ENCODE measurements around the gene KDM4C.
A peak's percentile ranks its signal among the peaks of the same experiment; 100 is the strongest.

The KDM4C gene

GRCh38 chr9:6923086-6923485, 165.3 kb downstream of the KDM4C start:
- TF ChIP-seq CTCF (IDR thresholded peaks at IDR 0.05) = no peak
- no peak overlapping the region for H3K4me3 Mint-ChIP-seq
- H3K27me3 Mint-ChIP-seq (ENCODE audit: low read depth, poor library complexity) = no peaks in the 10 kb centered on the region
- no peak for DNase-seq
- peaks cover 11% of the 10 kb centered on the region for H3K4me1 Mint-ChIP-seq
- H3K9me3 Mint-ChIP-seq = peaks cover 16% of the 10 kb centered on the region
- no peak overlapping the region for H3K27ac Mint-ChIP-seq
- H3K36me3 Mint-ChIP-seq (ENCODE audit: low read depth) = peaks cover 13% of the 10 kb centered on the region

- Mint-ChIP-seq H3K4me3 (no peak overlapping the region), H3K27ac (no peak overlapping the region), H3K9me3 (peaks cover 14% of the 10 kb centered on the region), H3K36me3 (ENCODE audit: low read depth) (peaks cover 13% of the 10 kb centered on the region), H3K27me3 (ENCODE audit: low read depth, poor library complexity) (no peaks in the 10 kb centered on the region), H3K4me1 (peaks cover 16% of the 10 kb centered on the region)
- no peak for TF ChIP-seq CTCF (IDR thresholded peaks at IDR 0.05)
- no peak for DNase-seq
These were observed 166.4 kb downstream of the KDM4C start for GRCh38 chr9:6924149-6924548.

GRCh38 chr9:6924988-6925563, 167.3 kb downstream of the KDM4C start:
- no peak for DNase-seq
- H3K27ac Mint-ChIP-seq = peak overlapping the region; percentile 40
- H3K36me3 Mint-ChIP-seq (ENCODE audit: low read depth) = peaks cover 13% of the 10 kb centered on the region
- peaks cover 7% of the 10 kb centered on the region for H3K9me3 Mint-ChIP-seq
- no peak for TF ChIP-seq CTCF (IDR thresholded peaks at IDR 0.05)
- H3K4me3 Mint-ChIP-seq = no peak overlapping the region
- H3K27me3 Mint-ChIP-seq (ENCODE audit: low read depth, poor library complexity) = no peaks in the 10 kb centered on the region
- H3K4me1 Mint-ChIP-seq = peaks cover 24% of the 10 kb centered on the region

GRCh38 chr9:6925836-6926235, 168.1 kb downstream of the KDM4C start:
- Mint-ChIP-seq H3K4me1 (peaks cover 24% of the 10 kb centered on the region), H3K9me3 (peaks cover 5% of the 10 kb centered on the region), H3K4me3 (no peak overlapping the region), H3K27ac (peak overlapping the region; percentile 40), H3K36me3 (ENCODE audit: low read depth) (peaks cover 11% of the 10 kb centered on the region), H3K27me3 (ENCODE audit: low read depth, poor library complexity) (no peaks in the 10 kb centered on the region)
- TF ChIP-seq CTCF (IDR thresholded peaks at IDR 0.05) = no peak
- DNase-seq = no peak

- Mint-ChIP-seq H3K27me3 (ENCODE audit: low read depth, poor library complexity) (no peaks in the 10 kb centered on the region), H3K4me3 (no peak overlapping the region), H3K36me3 (ENCODE audit: low read depth) (peaks cover 5% of the 10 kb centered on the region), H3K27ac (no peak overlapping the region), H3K9me3 (no peaks in the 10 kb centered on the region), H3K4me1 (peaks cover 24% of the 10 kb centered on the region)
- TF ChIP-seq CTCF (IDR thresholded peaks at IDR 0.05) = no peak
- DNase-seq = no peak
These were observed 168.7 kb downstream of the KDM4C start for GRCh38 chr9:6926436-6926835.

GRCh38 chr9:6927838-6928237, 170.1 kb downstream of the KDM4C start:
- DNase-seq = no peak
- Mint-ChIP-seq H3K36me3 (ENCODE audit: low read depth) (no peaks in the 10 kb centered on the region), H3K9me3 (no peaks in the 10 kb centered on the region), H3K4me1 (peaks cover 24% of the 10 kb centered on the region), H3K4me3 (no peak overlapping the region), H3K27me3 (ENCODE audit: low read depth, poor library complexity) (no peaks in the 10 kb centered on the region), H3K27ac (no peak overlapping the region)
- TF ChIP-seq CTCF (IDR thresholded peaks at IDR 0.05) = no peak

All from nephron progenitor cell (in vitro differentiated cells).